Bronchial epithelial cell (primary cell): ENCODE data around the gene SYNCRIP. TPM values are rescaled to one million over a fixed set of nuclear protein-coding genes. Genes with fewer than 3 reads are reported as not detected.

ENCODE experiments used
- DNase-seq: peaks from one replicate; pipeline ENCODE4 v3.0.0-alpha.2; 2010; ENCODE audit warnings: low read depth
- FAIRE-seq: peaks from 2 replicates; lab custom pipeline; 2011; peaks lifted over from hg19 to GRCh38; lab: Jason Lieb, UNC
- H3K27me3 ChIP-seq: 2 replicates; pipeline ENCODE4 v1.5.1; 2011; ENCODE audit warnings: low read length; ENCODE audit not compliant: control insufficient read depth, insufficient read depth
- H3K36me3 ChIP-seq: 2 replicates; pipeline ENCODE4 v1.5.1; 2011; ENCODE audit warnings: low read length; ENCODE audit not compliant: control insufficient read depth, insufficient read depth
- H3K4me3 ChIP-seq: 2 replicates; pipeline ENCODE4 v1.5.1; 2011; ENCODE audit warnings: mild to moderate bottlenecking, low read depth, low read length, control low read depth
- total RNA-seq: library from RNA; depleted of rRNA; stranded (reverse); fragments of >200 nt; gene quantifications from 2 replicates; pipeline ENCODE4 v1.2.1, GENCODE V29; 2014
- TF ChIP-seq, protein P1 (sequence below): IDR thresholded peaks from 2 replicates; pipeline ENCODE4 v1.5.1; 2011; ENCODE audit warnings: mild to moderate bottlenecking, moderate library complexity, low read length, control low read depth, inconsistent platforms; ENCODE audit not compliant: insufficient read depth, severe bottlenecking

Gene SYNCRIP
- total RNA-seq, 1 donor from 2014 or later: 66.6 TPM

DNA sequence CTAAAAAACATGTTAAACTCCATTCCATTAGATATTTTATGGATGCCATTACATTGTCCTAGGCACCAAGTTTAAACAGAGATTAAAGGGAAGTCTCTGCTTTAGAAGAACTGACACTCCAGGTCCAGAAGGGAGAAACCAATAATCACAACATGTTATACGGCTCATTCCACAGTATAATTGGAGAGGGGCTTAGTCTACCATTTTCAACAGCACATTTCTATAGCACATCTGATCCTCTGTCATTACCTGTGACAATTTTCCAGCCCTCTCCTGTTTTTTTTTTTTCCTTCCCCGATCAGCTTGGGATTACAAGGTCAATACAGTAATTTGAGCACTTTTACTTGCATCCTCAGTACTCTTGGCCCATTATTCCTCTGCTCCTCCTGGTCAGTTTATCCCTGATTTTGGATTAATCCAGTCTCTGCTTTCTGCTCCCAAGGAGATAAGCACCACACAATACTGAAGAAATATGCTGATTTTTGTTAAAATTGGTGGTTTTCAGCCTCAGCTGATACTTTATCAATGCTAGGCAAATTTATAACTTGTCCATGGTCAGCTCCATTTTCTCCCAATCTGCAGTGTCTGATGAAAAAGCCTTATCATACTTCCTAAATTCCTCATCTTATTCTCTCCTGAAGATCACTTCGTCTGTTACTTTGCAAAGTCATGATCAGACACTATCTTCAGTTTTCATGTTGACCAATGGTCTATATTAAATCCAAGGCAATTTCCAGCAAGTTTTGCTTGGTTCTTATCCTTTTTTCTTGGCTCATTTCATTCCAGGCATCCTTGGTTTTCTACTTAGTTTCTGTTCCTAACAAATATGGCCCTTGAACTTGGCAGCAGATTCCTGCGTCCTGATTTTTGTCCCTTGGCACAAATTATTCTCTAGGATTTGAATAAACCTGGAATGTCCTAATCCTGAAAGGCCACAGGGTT is 30.8 kb upstream of the SYNCRIP start:
- no peaks in the 10 kb centered on the region for H3K27me3 ChIP-seq
- DNase-seq (no peak), FAIRE-seq (no peak)
- H3K4me3 ChIP-seq: no peak overlapping the region
- TF ChIP-seq, protein P1, sequence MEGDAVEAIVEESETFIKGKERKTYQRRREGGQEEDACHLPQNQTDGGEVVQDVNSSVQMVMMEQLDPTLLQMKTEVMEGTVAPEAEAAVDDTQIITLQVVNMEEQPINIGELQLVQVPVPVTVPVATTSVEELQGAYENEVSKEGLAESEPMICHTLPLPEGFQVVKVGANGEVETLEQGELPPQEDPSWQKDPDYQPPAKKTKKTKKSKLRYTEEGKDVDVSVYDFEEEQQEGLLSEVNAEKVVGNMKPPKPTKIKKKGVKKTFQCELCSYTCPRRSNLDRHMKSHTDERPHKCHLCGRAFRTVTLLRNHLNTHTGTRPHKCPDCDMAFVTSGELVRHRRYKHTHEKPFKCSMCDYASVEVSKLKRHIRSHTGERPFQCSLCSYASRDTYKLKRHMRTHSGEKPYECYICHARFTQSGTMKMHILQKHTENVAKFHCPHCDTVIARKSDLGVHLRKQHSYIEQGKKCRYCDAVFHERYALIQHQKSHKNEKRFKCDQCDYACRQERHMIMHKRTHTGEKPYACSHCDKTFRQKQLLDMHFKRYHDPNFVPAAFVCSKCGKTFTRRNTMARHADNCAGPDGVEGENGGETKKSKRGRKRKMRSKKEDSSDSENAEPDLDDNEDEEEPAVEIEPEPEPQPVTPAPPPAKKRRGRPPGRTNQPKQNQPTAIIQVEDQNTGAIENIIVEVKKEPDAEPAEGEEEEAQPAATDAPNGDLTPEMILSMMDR: no peak
- no peaks in the 10 kb centered on the region for H3K36me3 ChIP-seq

DNA sequence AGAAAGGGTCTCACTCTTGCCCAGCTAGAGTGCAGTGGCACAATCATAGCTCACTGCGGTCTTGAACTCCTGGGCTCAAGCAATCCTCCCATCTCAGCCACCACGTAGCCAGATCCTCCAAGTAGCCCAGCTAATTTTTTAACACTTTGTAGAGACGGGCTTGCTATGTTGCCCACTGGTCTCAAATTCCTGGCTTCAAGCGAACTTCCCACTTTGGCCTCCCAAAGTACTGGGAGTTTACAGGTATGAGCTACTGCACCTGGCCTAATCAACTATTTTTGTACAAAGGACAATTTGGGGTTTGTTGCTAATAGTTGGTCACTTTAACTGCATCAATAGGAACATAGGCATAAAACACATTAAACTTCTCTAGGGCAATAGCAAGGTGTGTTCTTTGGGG is 29.9 kb upstream of the SYNCRIP start:
- DNase-seq: no peak
- no peak overlapping the region for H3K4me3 ChIP-seq
- no peaks in the 10 kb centered on the region for H3K27me3 ChIP-seq
- no peak for FAIRE-seq
- no peaks in the 10 kb centered on the region for H3K36me3 ChIP-seq
- TF ChIP-seq, protein P1: no peak

DNA sequence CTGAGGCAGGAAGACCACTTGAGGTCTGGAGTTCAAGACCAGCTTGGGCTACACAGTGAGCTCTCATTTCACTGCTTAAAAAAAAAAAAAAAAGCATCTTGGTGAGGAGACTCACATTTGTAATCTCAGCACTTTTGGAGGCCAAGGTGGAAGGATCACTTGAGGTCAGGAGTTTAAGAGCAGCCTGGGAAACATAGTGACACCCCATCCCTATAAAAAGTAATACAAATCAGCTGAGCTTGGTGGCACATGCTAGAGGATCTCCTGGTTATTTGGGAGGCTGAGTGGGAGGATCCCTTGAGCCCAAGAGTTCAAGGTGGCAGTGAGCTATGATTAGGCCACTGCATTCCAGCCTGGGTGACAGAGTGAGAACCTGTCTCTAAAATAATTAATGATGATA is 29.4 kb upstream of the SYNCRIP start:
- Histone ChIP-seq H3K27me3 (no peaks in the 10 kb centered on the region), H3K4me3 (no peak overlapping the region), H3K36me3 (no peaks in the 10 kb centered on the region)
- TF ChIP-seq, protein P1: no peak
- FAIRE-seq (no peak), DNase-seq (no peak)

GRCh38 chr6:85670573-85670972 is 27.9 kb upstream of the SYNCRIP start:
- DNase-seq (peak; percentile 49), FAIRE-seq (no peak)

GRCh38 chr6:85669735-85670194 is 27.1 kb upstream of the SYNCRIP start:
- no peaks in the 10 kb centered on the region for H3K27me3 ChIP-seq
- no peaks in the 10 kb centered on the region for H3K36me3 ChIP-seq
- TF ChIP-seq, protein P1: no peak
- DNase-seq (peak; percentile 88), FAIRE-seq (no peak)
- no peak overlapping the region for H3K4me3 ChIP-seq

More at GRCh38 chr6:85670573-85670972, 27.9 kb upstream of the SYNCRIP start:
- Histone ChIP-seq H3K4me3 (no peak overlapping the region), H3K27me3 (no peaks in the 10 kb centered on the region), H3K36me3 (no peaks in the 10 kb centered on the region)
- TF ChIP-seq, protein P1: no peak

- FAIRE-seq: no peak
- no peaks in the 10 kb centered on the region for H3K36me3 ChIP-seq
- no peak overlapping the region for H3K4me3 ChIP-seq
- DNase-seq: peak; percentile 61
- TF ChIP-seq, protein P1: no peak
- H3K27me3 ChIP-seq: no peaks in the 10 kb centered on the region
Measured at GRCh38 chr6:85662251-85662650, 19.6 kb upstream of the SYNCRIP start.
